Activated naive CD4-positive, alpha-beta T cell treated with anti-CD3 and anti-CD28 coated beads, Interleukin-2, amount 50 U/mL, for 72 hours (primary cell): Measurements from ENCODE around the gene PRR13. TPM values are rescaled to one million over a fixed set of nuclear protein-coding genes. Genes with fewer than 3 reads are reported as not detected.
"Not testable (repeated sequence)": the region's sequence is repeated elsewhere in the genome, so short reads cannot be mapped to it uniquely, and the experiment has no call there.

ENCODE experiments used
- ATAC-seq, 2 donors: fragments of 150-1000 bp; cut with Tn5 transposase; 2 replicates each; pipeline ENCODE4 v1.10.0; 2021; ENCODE audit warnings: mild to moderate bottlenecking in 2 of 2, moderate library complexity in 2 of 2
- DNase-seq, 2 donors: peaks; one replicate each; pipeline ENCODE4 v3.0.0; 2021 to 2022; ENCODE audit warnings: low spot score in 2 of 2
- H3K27ac Mint-ChIP-seq, 2 donors: one replicate each; pipeline ENCODE4 v1.8.0; 2022; ENCODE audit warnings: mild to moderate bottlenecking in 2 of 2, mixed read lengths in 2 of 2
- H3K36me3 Mint-ChIP-seq, 2 donors: one replicate each; pipeline ENCODE4 v1.8.0; 2022; ENCODE audit warnings: mixed read lengths in 2 of 2
- H3K9me3 Mint-ChIP-seq, 2 donors: one replicate each; pipeline ENCODE4 v1.8.0; 2022; ENCODE audit warnings: mixed read lengths in 2 of 2
- total RNA-seq, 2 donors: library from RNA; stranded (reverse); gene quantifications; one replicate each; pipeline ENCODE4 v1.2.3, GENCODE V29; 2022

Gene PRR13
- total RNA-seq, 2 donors from 2014 or later: 170 to 226 TPM

DNA sequence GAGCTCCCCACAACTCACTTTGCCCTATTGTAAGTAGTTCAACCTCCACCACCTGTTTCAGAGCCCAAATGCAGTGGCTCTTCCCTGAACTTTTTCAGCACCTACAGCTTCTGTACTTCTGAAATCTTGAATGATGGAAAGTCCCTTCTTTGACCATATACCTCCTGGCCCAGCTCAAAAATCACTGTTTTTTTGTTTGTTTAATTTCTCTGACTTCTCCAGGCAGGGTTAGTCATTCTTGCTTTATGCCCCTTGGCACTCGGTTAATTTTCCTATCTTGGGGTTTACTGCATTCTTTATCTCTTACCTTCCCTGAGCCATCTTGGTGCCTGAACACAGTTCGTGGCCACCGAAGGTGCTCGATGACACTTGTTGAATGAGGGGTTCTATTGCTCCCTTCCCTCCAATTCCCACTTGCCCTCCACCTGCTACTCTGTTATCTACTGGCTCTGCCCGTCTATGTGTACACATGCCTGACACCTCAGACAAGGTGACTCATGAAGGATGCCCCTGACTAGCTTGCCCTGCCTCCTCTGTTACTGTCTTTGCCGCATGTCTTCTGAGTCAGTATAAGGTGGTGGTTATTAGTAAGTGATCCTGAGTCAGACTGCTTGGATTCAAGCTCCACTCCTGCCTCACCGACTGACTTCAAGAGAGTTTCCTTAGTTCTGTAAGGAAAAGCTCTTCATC lies 13.5 kb upstream of the PRR13 start:
- DNase-seq: peak in 1 of 2 donors; percentile 41
- no peaks in the 10 kb centered on the region for H3K9me3 Mint-ChIP-seq
- H3K27ac Mint-ChIP-seq: peak overlapping the region; percentile 2 to 68

DNA sequence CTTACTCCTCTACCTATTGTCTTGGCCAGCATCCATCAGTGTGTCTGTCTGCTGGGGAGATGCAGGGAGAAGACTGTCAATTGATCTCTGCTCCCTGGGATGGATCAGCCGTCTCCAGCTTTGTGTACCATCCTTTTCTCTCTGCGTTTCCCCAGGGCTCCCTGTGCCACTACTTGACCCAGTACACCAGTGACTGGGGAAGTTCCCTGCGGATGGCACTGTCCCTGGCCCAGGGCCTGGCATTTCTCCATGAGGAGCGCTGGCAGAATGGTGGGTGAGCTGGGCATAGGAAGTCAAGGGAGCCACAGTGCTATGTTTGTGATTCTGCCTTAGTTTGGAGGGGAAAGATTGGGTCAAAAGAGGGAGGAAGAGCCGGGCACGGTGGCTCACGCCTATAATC lies 12.8 kb upstream of the PRR13 start:
- DNase-seq (no peak), ATAC-seq (no peak)
- Mint-ChIP-seq H3K36me3 (no peaks in the 10 kb centered on the region), H3K9me3 (no peaks in the 10 kb centered on the region), H3K27ac (peak overlapping the region in 1 of 2 donors; percentile 68)

More for the DNA sequence above, 13.5 kb upstream of the PRR13 start:
- H3K36me3 Mint-ChIP-seq: no peaks in the 10 kb centered on the region
- peak; percentile 99 to 100 for ATAC-seq

DNA sequence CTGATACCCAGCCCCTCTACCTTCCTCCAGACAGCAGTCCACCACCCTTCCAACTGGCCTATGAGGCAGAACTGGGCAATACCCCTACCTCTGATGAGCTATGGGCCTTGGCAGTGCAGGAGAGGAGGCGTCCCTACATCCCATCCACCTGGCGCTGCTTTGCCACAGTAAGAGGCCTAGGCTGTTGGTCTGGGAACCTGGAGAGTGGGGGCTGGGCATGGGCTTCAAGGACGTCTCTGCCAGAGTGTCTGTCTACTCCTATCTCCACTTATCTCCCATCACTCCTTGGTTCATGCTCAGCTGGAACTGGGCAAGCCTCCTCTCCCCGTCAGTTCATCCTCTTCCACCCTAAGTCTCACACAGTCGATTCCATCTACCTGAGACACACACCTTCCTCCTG lies 11.4 kb upstream of the PRR13 start:
- H3K36me3 Mint-ChIP-seq: no peaks in the 10 kb centered on the region
- ATAC-seq: no peak

DNA sequence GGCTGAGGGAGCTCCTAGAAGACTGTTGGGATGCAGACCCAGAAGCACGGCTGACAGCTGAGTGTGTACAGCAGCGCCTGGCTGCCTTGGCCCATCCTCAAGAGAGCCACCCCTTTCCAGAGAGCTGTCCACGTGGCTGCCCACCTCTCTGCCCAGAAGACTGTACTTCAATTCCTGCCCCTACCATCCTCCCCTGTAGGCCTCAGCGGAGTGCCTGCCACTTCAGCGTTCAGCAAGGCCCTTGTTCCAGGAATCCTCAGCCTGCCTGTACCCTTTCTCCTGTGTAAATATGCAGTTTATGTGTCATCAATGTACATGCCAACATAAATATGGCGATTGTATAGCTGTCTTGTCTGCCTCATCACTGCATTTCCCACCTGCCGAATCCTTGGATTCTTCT lies 10.3 kb upstream of the PRR13 start:
- Mint-ChIP-seq H3K9me3 (no peaks in the 10 kb centered on the region), H3K36me3 (no peaks in the 10 kb centered on the region), H3K27ac (no peak overlapping the region)
- ATAC-seq: no peak
- no peak for DNase-seq

More for the DNA sequence above, 11.4 kb upstream of the PRR13 start:
- H3K27ac Mint-ChIP-seq: no peak overlapping the region
- no peak for DNase-seq
- no peaks in the 10 kb centered on the region for H3K9me3 Mint-ChIP-seq

DNA sequence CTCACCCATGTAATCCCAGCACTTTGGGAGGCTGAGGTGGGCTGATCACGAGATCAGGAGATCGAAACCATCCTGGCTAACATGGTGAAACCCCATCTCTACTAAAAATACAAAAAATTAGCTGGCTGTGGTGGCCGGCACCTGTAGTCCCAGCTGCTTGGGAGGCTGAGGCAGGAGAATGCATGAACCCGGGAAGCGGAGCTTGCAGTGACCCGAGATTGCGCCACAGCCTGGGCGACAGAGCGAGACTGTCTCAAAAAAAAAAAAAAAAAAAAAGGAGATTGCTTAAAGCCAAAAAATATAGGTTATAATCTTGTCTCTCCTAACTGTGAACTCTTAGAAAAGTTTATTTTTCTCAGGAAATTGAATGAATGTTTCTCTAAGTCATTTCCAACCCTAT lies 6.2 kb upstream of the PRR13 start:
- H3K36me3 Mint-ChIP-seq, H3K9me3 Mint-ChIP-seq, DNase-seq, H3K27ac Mint-ChIP-seq, ATAC-seq: not testable (repeated sequence)

DNA sequence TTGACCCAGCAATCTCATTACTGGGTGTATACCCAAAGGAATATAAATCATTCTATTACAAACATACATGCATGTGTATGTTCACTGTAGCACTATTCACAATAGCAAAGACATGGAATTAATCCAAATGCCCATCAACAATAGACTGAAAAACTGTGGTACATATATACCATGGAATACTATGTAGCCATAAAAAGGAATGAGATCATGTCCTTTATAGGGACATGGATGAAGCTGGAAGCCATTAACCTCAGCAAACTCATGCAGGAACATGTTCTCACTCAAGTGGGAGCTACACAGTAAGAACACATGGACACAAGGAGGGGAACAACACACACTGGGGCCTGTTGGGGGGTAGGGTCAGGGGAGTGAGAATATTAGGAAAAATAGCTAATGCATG lies 2.0 kb upstream of the PRR13 start:
- Mint-ChIP-seq H3K27ac (peak overlapping the region in 1 of 2 donors; percentile 25), H3K36me3 (peaks cover 9 to 28% of the 10 kb centered on the region in 2 donors)
- DNase-seq, H3K9me3 Mint-ChIP-seq, ATAC-seq: not testable (repeated sequence)

DNA sequence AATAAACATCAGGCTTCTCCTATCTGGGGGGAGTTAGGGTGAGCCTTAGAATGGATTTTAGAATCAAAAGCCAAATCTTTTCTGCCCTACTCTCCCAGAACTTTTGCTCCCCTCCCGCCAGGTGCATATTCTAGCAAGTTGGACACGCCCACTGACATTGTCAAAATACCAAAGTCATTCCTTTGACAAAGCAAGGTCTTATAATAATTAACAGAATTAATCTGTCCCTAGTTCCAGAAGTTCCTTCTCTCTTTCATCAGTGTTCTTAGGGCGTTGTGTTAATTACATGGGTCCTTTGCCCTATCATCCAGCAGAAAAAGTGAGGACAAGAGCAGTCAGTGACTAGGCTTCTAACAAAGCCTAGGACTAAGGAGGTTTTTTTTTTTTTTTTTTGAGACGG lies 2.4 kb downstream of the PRR13 start:
- peak overlapping the region in 1 of 2 donors; percentile 67 for H3K27ac Mint-ChIP-seq
- no peak for ATAC-seq

DNA sequence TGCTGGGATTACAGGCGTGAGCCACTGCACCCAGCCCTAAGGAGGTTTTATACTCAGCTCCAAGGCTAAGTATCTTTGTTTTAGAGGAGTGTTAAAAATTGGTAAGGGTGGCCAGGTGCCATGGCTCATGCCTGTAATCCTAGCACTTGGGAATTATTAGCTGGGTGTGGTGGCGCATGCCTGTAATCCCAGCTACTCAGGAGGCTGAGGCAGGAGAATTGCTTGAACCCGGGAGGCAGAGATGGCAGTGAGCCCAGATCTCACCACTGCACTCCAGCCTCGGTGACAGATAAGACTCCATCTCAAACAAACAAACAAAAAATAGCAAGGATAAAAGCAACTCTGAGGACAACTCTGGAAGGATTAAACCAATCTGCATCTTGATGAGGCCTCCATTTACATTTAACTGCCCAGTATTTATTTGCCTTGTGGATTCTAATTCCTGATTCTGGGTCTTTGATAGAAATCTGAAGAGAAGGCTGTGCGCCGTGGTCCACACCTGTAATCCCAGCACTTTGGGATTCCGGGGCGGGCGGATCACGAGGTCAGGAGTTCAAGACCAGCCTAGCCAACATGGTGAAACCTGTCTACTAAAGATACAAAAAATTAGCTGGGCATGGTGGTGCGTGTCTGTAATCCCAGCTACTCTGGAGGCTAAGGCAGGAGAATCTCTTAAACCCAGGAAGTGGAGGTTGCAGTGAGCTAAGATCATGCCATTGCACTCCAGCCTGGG lies 3.2 kb downstream of the PRR13 start:
- DNase-seq: not testable (repeated sequence)
- peak overlapping the region; percentile 67 to 88 for H3K27ac Mint-ChIP-seq

More for the DNA sequence above, 2.4 kb downstream of the PRR13 start:
- Mint-ChIP-seq H3K9me3 (peaks cover 0 to 4% of the 10 kb centered on the region in 2 donors), H3K36me3 (peaks cover 9 to 61% of the 10 kb centered on the region in 2 donors)
- no peak for DNase-seq

DNA sequence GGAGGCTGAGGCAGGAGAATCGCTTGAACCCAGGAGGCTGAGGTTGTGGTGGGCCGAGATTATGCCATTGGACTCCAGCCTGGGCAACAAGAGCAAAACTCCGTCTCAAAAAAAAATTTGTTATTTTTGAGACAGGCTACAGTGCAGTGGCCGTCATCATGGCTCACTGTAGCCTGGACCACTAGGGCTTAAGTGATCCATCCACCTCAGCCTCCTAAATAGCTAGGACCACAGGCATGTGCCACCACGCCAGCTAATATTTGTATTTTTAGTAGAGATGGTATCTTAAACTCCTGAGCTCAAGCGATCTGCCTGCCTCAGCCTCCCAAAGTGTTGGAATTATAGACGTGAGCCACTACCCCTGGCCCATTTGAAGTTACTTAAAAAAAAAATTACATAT lies 9.4 kb downstream of the PRR13 start:
- peaks cover 32 to 55% of the 10 kb centered on the region in 2 donors for H3K36me3 Mint-ChIP-seq
- peak overlapping the region in 1 of 2 donors; percentile 94 for H3K27ac Mint-ChIP-seq
- no peak for ATAC-seq
- H3K9me3 Mint-ChIP-seq: no peaks in the 10 kb centered on the region
- DNase-seq: no peak

More for the DNA sequence above, 3.2 kb downstream of the PRR13 start:
- H3K36me3 Mint-ChIP-seq: peaks cover 9 to 61% of the 10 kb centered on the region in 2 donors
- ATAC-seq, H3K9me3 Mint-ChIP-seq: not testable (repeated sequence)

DNA sequence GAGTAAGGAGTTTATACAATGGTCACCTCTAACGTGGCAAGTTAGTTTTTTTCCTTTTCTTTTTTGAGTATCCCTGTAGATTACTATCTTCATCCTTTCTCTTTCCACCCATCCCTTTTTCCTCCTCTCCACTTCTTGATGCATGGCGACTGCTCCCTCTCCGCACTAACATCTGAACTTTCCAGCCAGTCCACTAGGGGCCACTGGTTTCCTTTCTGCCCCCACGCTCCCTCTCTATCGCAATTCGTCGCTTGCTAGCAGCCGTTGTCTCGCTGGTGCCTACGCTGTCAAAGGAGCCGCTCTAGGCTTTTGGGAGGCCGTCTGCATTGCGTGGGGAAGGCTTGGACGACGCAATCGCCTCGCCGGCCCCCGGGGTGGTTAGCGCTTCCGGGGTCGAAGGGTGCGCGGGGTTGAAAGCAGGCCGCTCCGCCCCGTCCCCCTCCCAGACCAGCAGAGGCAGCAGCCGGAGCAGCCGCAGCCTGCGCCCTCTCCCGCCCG lies 10.2 kb downstream of the PRR13 start, which contains the start of gene PCBP2:
Gene PCBP2 (plus strand): TSS at position 442 of the 498 bp plus-strand sequence. CDS start 2,699 bp downstream, outside the sequence.
- peak; percentile 94 to 96 for DNase-seq
- Mint-ChIP-seq H3K36me3 (peaks cover 32 to 52% of the 10 kb centered on the region in 2 donors), H3K9me3 (no peaks in the 10 kb centered on the region), H3K27ac (peak within 1 kb of the TSS; percentile 94 to 98)
- peak; percentile 96 to 98 for ATAC-seq

DNA sequence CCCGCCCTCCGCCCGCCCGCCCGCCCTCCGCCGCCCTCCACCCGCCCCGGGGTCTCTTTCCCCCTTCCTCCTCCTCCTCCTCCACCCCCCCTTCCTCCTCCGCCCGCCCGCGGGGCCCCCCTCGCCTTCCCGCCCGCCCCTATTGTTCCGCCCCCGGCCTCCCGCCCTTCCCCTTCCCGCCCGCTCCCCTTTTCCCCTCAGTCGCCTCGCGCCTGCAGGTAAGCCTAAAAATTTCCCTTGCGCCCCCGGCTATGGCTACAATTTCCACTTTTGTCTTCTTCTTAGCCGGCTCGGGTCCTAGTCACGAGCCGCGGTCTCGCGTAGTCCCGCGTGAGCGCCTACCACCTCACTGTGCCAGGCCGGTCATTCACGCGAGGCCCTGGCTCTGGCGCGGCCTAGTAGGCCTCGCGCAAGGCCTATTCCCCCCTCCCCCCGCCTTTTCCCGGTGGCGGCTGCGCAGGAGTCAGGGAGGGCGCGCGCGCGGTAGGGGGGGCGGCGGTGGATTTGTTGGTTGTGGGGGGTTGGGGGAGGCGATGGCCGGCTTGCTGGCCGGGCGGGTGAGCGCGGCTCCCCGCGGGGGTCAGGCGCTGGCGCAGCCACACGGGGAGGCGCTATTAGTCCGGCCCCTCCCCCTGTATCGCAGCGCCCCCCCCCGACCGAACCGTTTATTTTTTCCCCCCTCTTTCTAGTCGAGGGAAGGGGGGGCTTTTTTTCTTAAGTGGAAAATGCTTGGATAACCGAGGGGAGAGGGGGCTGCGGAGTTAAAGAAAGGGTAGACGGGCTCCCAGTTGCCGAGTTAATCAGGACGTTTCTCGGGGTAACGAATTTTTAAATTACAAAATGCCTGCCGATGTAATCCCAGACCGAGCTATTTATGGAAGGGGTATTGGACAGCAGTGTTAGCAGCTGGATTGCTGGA lies 10.9 kb downstream of the PRR13 start:
- Mint-ChIP-seq H3K27ac (peak overlapping the region; percentile 94 to 98), H3K9me3 (no peaks in the 10 kb centered on the region), H3K36me3 (peaks cover 32 to 54% of the 10 kb centered on the region in 2 donors)
- DNase-seq (peak; percentile 69 to 76), ATAC-seq (peak; percentile 29 to 48)

DNA sequence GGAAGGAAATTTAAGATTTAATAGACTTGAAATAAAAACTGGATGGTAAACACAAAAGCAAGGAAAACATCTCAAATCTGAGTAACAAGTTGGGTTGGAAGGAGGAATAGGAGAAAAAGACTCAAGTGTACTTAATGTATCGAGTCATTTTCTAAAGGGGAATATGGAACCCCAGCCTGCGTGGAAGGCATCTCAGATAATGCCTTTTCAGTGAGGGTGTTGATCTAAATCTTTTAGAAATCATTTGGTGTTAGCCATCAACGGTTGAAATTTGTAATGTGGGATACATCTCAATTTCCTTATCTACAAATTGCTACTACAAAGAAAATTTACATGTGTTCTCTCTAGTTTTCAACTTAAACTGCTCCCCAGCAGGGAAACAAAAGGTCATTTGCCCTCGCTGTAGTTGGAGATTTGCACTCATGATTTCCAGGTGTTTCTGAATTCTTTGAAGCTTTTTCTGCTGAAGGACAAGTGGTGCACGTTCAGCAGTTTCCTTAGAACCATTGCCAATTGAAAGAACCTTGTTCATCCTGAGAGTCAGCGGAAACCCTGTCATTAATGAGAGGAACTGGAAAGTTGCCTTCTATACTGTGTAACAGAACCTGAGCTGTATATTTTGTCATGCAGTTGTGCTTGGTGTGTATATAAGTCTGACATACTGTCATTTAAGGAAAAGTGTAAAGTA lies 12.6 kb downstream of the PRR13 start:
- Mint-ChIP-seq H3K36me3 (peaks cover 32 to 53% of the 10 kb centered on the region in 2 donors), H3K9me3 (no peaks in the 10 kb centered on the region), H3K27ac (peak overlapping the region; percentile 94 to 98)
- DNase-seq (no peak), ATAC-seq (no peak)

DNA sequence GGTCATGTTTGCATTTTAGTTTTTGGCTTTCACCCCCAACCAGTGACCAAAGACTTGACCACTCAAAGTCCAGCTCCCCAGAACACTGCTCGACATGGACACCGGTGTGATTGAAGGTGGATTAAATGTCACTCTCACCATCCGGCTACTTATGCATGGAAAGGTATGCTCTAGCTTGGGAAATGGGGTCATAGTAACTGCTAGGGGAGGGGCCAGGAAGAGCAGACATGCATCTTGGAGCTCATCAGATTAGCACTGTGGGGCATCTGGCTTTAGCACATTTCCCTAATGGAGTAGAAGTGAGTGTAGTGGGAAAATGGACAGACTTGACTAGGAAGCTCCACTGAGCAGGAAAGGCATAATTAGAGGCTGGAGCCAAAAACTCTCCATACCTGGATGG lies 13.2 kb downstream of the PRR13 start:
- Mint-ChIP-seq H3K9me3 (no peaks in the 10 kb centered on the region), H3K36me3 (peaks cover 33 to 59% of the 10 kb centered on the region in 2 donors), H3K27ac (peak overlapping the region; percentile 94 to 98)
- ATAC-seq (no peak), DNase-seq (no peak)

DNA sequence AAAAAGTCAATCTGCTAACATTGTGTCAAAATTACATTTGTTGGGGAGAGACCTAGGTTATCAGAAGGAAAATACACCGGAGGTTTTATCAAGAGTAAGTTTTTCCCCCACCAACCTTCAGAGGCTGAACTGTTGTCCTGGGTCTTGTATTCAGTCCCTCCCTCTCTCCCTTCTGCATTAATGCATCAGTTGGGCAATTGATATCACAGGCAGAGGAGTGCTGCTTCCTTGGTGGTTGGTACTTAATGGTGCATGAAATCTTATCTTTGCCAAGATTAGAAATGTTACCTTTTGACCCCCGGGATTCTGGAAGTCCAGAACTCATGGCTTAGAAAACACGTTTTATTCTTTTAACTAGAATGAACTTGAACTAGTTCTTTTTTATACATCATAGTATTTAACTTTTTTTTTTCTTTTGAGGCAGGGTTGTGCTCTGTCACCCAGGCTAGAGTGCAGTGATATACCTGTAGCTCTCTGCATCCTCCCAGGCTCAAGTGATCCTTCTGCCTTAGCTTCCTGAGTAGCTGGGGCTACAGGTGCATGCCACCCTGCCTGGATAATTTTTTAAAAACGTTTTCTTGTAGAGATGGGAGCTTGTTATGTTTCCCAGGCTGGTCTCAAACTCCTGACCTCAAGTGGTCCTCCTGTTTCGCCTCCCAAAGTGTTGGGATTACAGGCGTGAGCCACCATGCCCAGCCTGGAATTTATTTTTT lies 15.3 kb downstream of the PRR13 start:
- no peaks in the 10 kb centered on the region for H3K9me3 Mint-ChIP-seq
- DNase-seq (no peak), ATAC-seq (no peak)
- H3K36me3 Mint-ChIP-seq: peaks cover 44 to 76% of the 10 kb centered on the region in 2 donors
- peak overlapping the region in 1 of 2 donors; percentile 87 for H3K27ac Mint-ChIP-seq

DNA sequence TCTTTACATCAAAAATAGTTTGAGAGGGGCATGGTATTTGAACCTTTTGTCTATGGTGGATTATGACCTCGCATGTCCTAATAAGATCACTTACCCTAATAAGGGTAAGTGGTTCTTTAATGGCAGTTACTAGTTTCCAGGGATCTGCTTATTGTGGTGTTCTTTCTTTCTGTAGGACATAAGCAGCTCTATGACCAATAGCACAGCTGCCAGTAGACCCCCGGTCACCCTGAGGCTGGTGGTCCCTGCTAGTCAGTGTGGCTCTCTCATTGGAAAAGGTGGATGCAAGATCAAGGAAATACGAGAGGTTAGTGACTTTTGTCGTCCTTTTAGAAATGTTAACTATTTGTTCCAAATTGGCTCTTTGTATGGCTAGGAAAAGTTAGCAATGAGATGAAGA lies 17.6 kb downstream of the PRR13 start:
- Mint-ChIP-seq H3K9me3 (no peaks in the 10 kb centered on the region), H3K36me3 (peaks cover 44 to 77% of the 10 kb centered on the region in 2 donors), H3K27ac (peak overlapping the region in 1 of 2 donors; percentile 97)
- ATAC-seq (no peak), DNase-seq (no peak)
